H1 (cell line): ENCODE measurements around the gene MAP2K5. TPM values are rescaled to one million over a fixed set of nuclear protein-coding genes. Genes with fewer than 3 reads are reported as not detected.

Experiments
- CTCF ChIA-PET: fragments of 300-600 bp; sonication (Branson Sonifier 250); formaldehyde crosslinking; loops from one replicate; lab custom pipeline; 2021; ENCODE audit not compliant: partially characterized antibody; lab: Charles Lee
- POLR2A ChIA-PET: fragments of 300-600 bp; sonication (Branson Sonifier 250); formaldehyde crosslinking; loops from one replicate; lab custom pipeline; 2021; ENCODE audit warnings: inconsistent platforms; ENCODE audit not compliant: partially characterized antibody; lab: Charles Lee
- DNase-seq, 2 experiments: peaks; one replicate each; pipeline versions ENCODE4 v3.0.0 to v3.0.0-alpha.2; 2010 to 2022; ENCODE audit warnings: low spot score in 2 of 2, low read depth in 1 of 2, mixed read lengths in 1 of 2
- FAIRE-seq: peaks from 2 replicates; lab custom pipeline; 2011; peaks lifted over from hg19 to GRCh38; lab: Jason Lieb, UNC
- H2AFZ ChIP-seq: 2 replicates; pipeline ENCODE4 v1.8.1; 2012; ENCODE audit warnings: low read length, inconsistent platforms
- H2AK5ac ChIP-seq: 2 replicates; pipeline ENCODE4 v1.6.1; 2013; ENCODE audit warnings: low read depth, low read length
- H2BK120ac ChIP-seq: replicated peaks from 2 replicates; pipeline ENCODE3; 2013; ENCODE audit warnings: low read depth, low read length, inconsistent platforms
- H2BK12ac ChIP-seq: 2 replicates; pipeline ENCODE4 v1.6.1; 2013; ENCODE audit warnings: low read depth, low read length
- H2BK15ac ChIP-seq: 2 replicates; pipeline ENCODE4 v1.6.1; 2013; ENCODE audit warnings: low read length
- H2BK20ac ChIP-seq: 2 replicates; pipeline ENCODE4 v1.6.1; 2013; ENCODE audit warnings: low read length
- H2BK5ac ChIP-seq: 2 replicates; pipeline ENCODE4 v1.6.1; 2013; ENCODE audit warnings: low read depth, low read length
- H3K14ac ChIP-seq: 2 replicates; pipeline ENCODE4 v1.6.1; 2013; ENCODE audit warnings: inconsistent platforms; ENCODE audit not compliant: insufficient read length
- H3K18ac ChIP-seq: 2 replicates; pipeline ENCODE4 v1.6.1; 2013; ENCODE audit warnings: low read length; ENCODE audit errors: extremely low read depth
- H3K23ac ChIP-seq: 2 replicates; pipeline ENCODE4 v1.6.1; 2013; ENCODE audit warnings: inconsistent platforms; ENCODE audit not compliant: insufficient read length
- H3K23me2 ChIP-seq: 2 replicates; pipeline ENCODE4 v1.6.1; 2013; ENCODE audit warnings: low read depth, low read length
- H3K27ac ChIP-seq: 2 replicates; pipeline ENCODE4 v1.6.1; 2011; ENCODE audit warnings: low read depth, low read length, inconsistent platforms
- H3K27me3 ChIP-seq, 4 experiments: replicated peaks in 1 of 4; 1 replicate in 1 of 4; 2 replicates in 3 of 4; pipeline versions ENCODE4 v1.6.1 to v1.8.1; 2011 to 2013; ENCODE audit warnings: low read length in 3 of 4, mild to moderate bottlenecking in 3 of 4, inconsistent platforms in 2 of 4, mixed read lengths in 2 of 4, moderate library complexity in 1 of 4; ENCODE audit not compliant: control insufficient read depth in 3 of 4, insufficient read depth in 3 of 4; ENCODE audit errors: extremely low read depth in 1 of 4
- H3K36me3 ChIP-seq, 4 experiments: 2 replicates each; pipeline versions ENCODE4 v1.6.1 to v1.8.1; 2011 to 2013; ENCODE audit warnings: mild to moderate bottlenecking in 4 of 4, low read length in 3 of 4, moderate library complexity in 2 of 4, control low read depth in 1 of 4, inconsistent platforms in 1 of 4; ENCODE audit not compliant: insufficient read depth in 4 of 4, control insufficient read depth in 2 of 4
- H3K4ac ChIP-seq: replicated peaks from 2 replicates; pipeline ENCODE3; 2013; ENCODE audit warnings: low read length, low read depth, mixed read lengths, inconsistent platforms; ENCODE audit not compliant: insufficient read length
- H3K4me1 ChIP-seq, 4 experiments: replicated peaks in 1 of 4; 1 replicate in 1 of 4; 2 replicates in 3 of 4; pipeline versions ENCODE4 v1.6.1 to v1.8.1; 2011 to 2013; ENCODE audit warnings: low read length in 3 of 4, inconsistent platforms in 2 of 4, mixed read lengths in 1 of 4; ENCODE audit not compliant: insufficient read depth in 4 of 4, control insufficient read depth in 3 of 4
- H3K4me2 ChIP-seq, 2 experiments: 2 replicates each; pipeline versions ENCODE4 v1.6.1 to v1.8.1; 2011 to 2013; ENCODE audit warnings: low read depth in 2 of 2, low read length in 2 of 2, control low read depth in 1 of 2, inconsistent platforms in 1 of 2, mild to moderate bottlenecking in 1 of 2; ENCODE audit not compliant: insufficient read depth in 1 of 2
- H3K4me3 ChIP-seq, 4 experiments: fragments of 200-600, 300-600 bp in 1 of 4; sonication (generic), shearing (Covaris generic), sonication (Bioruptor Twin) in 1 of 4; 2 replicates each; pipeline versions ENCODE4 v1.5.1 to v1.8.1; 2011 to 2016; ENCODE audit warnings: low read length in 4 of 4, low read depth in 3 of 4, control low read depth in 2 of 4, inconsistent platforms in 2 of 4, mild to moderate bottlenecking in 2 of 4, mixed read lengths in 1 of 4, moderate library complexity in 1 of 4; ENCODE audit not compliant: insufficient read depth in 2 of 4; ENCODE audit errors: extremely low read depth in 1 of 4
- H3K56ac ChIP-seq: replicated peaks from 2 replicates; pipeline ENCODE3; 2013; ENCODE audit warnings: low read depth, mild to moderate bottlenecking, mixed read lengths, low read length, inconsistent platforms; ENCODE audit not compliant: insufficient read length
- H3K79me1 ChIP-seq: 2 replicates; pipeline ENCODE4 v1.6.1; 2013; ENCODE audit warnings: low read depth, low read length, control low read depth
- H3K79me2 ChIP-seq, 2 experiments: 2 replicates each; pipeline versions ENCODE4 v1.6.1 to v1.8.1; 2012 to 2013; ENCODE audit warnings: low read length in 2 of 2, mild to moderate bottlenecking in 2 of 2, inconsistent platforms in 1 of 2; ENCODE audit not compliant: insufficient read depth in 2 of 2, control insufficient read depth in 1 of 2
- H3K9ac ChIP-seq, 4 experiments: replicated peaks in 1 of 4; 1 replicate in 1 of 4; 2 replicates in 3 of 4; pipeline versions ENCODE4 v1.6.1 to v1.8.1; 2011 to 2013; ENCODE audit warnings: low read depth in 3 of 4, low read length in 3 of 4, control low read depth in 2 of 4, mild to moderate bottlenecking in 2 of 4, moderate library complexity in 2 of 4, inconsistent platforms in 1 of 4; ENCODE audit errors: extremely low read depth in 1 of 4
- H3K9me3 ChIP-seq, 2 experiments: 2 replicates each; pipeline versions ENCODE4 v1.6.1 to v1.8.1; 2012 to 2013; ENCODE audit warnings: mild to moderate bottlenecking in 2 of 2, moderate library complexity in 2 of 2, control low read depth in 1 of 2, inconsistent platforms in 1 of 2, low read depth in 1 of 2, low read length in 1 of 2, mixed read lengths in 1 of 2; ENCODE audit not compliant: insufficient read depth in 2 of 2
- H4K20me1 ChIP-seq, 2 experiments: replicated peaks in 1 of 2; 2 replicates each; pipeline versions ENCODE3 to v1.8.1; 2011 to 2013; ENCODE audit warnings: inconsistent platforms in 2 of 2, low read length in 2 of 2, mild to moderate bottlenecking in 1 of 2; ENCODE audit not compliant: insufficient read depth in 2 of 2, control insufficient read depth in 1 of 2
- H4K5ac ChIP-seq: 2 replicates; pipeline ENCODE4 v1.6.1; 2013; ENCODE audit warnings: low read length, low read depth, mixed read lengths, inconsistent platforms; ENCODE audit not compliant: insufficient read length
- H4K8ac ChIP-seq: 2 replicates; pipeline ENCODE4 v1.8.0; 2013; ENCODE audit warnings: mild to moderate bottlenecking, moderate library complexity, low read length, inconsistent platforms; ENCODE audit not compliant: insufficient read depth; ENCODE audit errors: extremely low read depth
- H4K91ac ChIP-seq: replicated peaks from 2 replicates; pipeline ENCODE3; 2013; ENCODE audit warnings: low read length, mixed read lengths, inconsistent platforms; ENCODE audit not compliant: insufficient read length
- TCF12 ChIP-seq: IDR thresholded peaks from 2 replicates; pipeline ENCODE4 v1.6.1; 2011; ENCODE audit warnings: low read depth, mild to moderate bottlenecking, low read length
- WGBS, 2 experiments: shearing (Covaris generic) in 1 of 2; methylation state at CpG; one replicate each; pipeline versions ENCODE4 v1.1.6 to v1.1.7; 2013 to 2015; ENCODE audit warnings: low lambda C conversion rate in 2 of 2, mixed read lengths in 2 of 2, inconsistent platforms in 1 of 2, low coverage in 1 of 2, missing lambda C conversion rate in 1 of 2; ENCODE audit not compliant: insufficient replicate concordance in 2 of 2, insufficient coverage in 1 of 2, insufficient read length in 1 of 2; ENCODE audit errors: extremely low coverage in 1 of 2, missing lambda C conversion rate in 1 of 2; 5-methylcytosine and 5-hydroxymethylcytosine counted together
- polyA plus RNA-seq, 7 experiments: library from polyadenylated mRNA; depleted of rRNA in 3 of 7; stranded (reverse) in 5 of 7; unstranded in 2 of 7; fragments of >200 nt in 5 of 7; fragments of 200-250 nt in 2 of 7; gene quantifications; 1 replicate in 5 of 7; 2 replicates in 1 of 7; 4 replicates in 1 of 7; pipeline versions ENCODE4 v1.2.1 to v1.2.3, GENCODE V29; 2011 to 2013; ENCODE audit warnings: missing spikeins in 2 of 7, mixed read lengths in 2 of 7
- total RNA-seq: library from RNA; stranded (reverse); fragmentation: NEBNext Ultra II Directional; extraction: Animal tissue kit (Norgen Biotek cat#: 25700); gene quantifications from 2 replicates; pipeline ENCODE4 v1.2.1, GENCODE V29; 2021

MAP2K5 gene
- total and polyA plus RNA-seq, 2 of the 8 experiments (the other 6 are each of a cell fraction or from before 2014, with no cell fraction given): 4.4 to 15.8 TPM

DNA sequence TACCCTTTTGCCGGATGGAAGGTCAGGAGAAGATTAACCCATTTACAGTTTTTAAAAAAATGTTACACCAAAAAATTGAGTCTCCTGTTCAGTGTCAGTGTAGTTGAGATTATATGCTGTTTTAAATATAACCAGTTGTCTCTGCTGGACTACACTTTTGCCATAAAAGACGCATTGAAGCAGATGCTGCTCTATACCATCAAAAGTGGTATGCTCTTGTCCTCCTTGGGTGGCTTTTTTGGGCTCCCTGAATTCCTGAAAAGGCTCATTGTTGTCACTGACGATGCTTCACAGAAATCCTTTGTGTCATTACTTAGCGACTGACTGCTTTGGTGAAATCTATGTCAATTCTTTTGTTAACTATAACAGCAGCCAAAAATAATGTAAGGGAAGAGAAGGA, 148.9 kb downstream of the MAP2K5 start:
- TF ChIP-seq TCF12: no peak
- no peak overlapping the region for H2BK120ac ChIP-seq
- H2BK12ac ChIP-seq: no peak overlapping the region
- DNase-seq: no peak
- ChIA-PET CTCF (no interaction called here), POLR2A (no interaction called here)
- H3K56ac ChIP-seq: no peak overlapping the region
- no peaks in the 10 kb centered on the region for H3K36me3 ChIP-seq
- H2BK20ac ChIP-seq: no peak overlapping the region
- no peak overlapping the region for H4K91ac ChIP-seq
- no peak overlapping the region for H4K8ac ChIP-seq
- H3K4ac ChIP-seq: no peak overlapping the region
- no peak overlapping the region for H3K23ac ChIP-seq
- no peak overlapping the region for H3K4me2 ChIP-seq
- no peak overlapping the region for H4K5ac ChIP-seq
- no peaks in the 10 kb centered on the region for H3K27me3 ChIP-seq
- no peaks in the 10 kb centered on the region for H3K79me1 ChIP-seq
- no peak overlapping the region for H2AK5ac ChIP-seq
- H2AFZ ChIP-seq: no peak overlapping the region
- H3K9ac ChIP-seq: no peak overlapping the region
- no peak overlapping the region for H3K4me3 ChIP-seq
- no peak overlapping the region for H3K27ac ChIP-seq
- H3K23me2 ChIP-seq: no peaks in the 10 kb centered on the region
- no peaks in the 10 kb centered on the region for H4K20me1 ChIP-seq
- H3K18ac ChIP-seq: no peak overlapping the region
- WGBS, 2 experiments: 63% methylated on average over 4 of the region's 4 CpGs; no CpG with 5 or more reads in 1 of the 2 experiments
- H2BK5ac ChIP-seq: no peak overlapping the region
- no peaks in the 10 kb centered on the region for H3K79me2 ChIP-seq
- peak; percentile 82 for FAIRE-seq
- no peaks in the 10 kb centered on the region for H3K9me3 ChIP-seq
- H3K4me1 ChIP-seq: peaks cover 0 to 5% (median 3%) of the 10 kb centered on the region in 4 experiments; a peak in 3 of 7 replicates
- no peak overlapping the region for H3K14ac ChIP-seq
- H2BK15ac ChIP-seq: no peak overlapping the region
